Hematopoietic multipotent progenitor cell treated with erythropoietin and hydrocortisone succinate and interleukin-3 and kit ligand, for 8 days (in vitro differentiated cells): Measurements from ENCODE around the gene TEPSIN.
A peak's percentile ranks its signal among the peaks of the same experiment; 100 is the strongest.

ENCODE experiments used
- DNase-seq: peaks from one replicate; pipeline ENCODE4 v3.0.0-alpha.2; 2015

TEPSIN gene

DNA sequence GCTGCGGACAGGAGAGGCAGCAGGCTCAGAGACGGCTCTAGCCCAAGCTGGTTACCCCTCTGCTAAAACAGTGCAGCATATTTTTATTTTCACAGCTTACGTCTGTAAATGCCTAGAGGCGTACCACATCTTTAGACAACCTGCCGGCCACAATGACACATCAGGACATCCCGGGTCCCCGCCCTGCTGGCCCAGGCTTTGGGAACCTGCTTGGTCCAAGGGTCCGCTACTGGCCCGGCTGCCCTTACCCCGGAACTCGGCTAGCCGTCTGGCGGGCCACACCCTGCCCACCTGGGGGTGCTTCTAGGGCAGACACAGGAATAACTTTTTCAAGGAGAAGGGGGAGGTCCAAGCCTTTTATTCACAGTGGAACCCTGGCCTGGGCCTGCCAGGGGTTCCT is 20.4 kb downstream of the TEPSIN start:
- DNase-seq, result no peak

DNA sequence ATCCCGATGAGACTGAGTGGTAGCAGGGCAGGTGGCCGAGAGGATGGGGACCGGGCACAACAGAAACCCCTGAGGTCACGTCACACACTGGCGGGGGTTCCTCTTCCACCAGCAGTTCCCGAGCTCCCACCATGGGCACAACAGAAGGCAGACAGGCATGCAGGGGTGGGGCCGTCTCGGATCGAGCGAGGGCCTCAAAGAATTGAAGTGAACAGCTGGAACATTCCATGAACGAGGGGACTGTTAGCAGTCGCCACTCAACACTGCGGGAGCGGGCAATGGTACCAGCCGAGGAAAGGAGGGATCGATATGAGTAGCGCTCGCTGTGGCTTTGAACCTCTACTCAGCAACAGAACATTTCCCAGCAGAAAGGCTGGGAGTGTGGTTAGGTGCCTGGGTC is 21.4 kb downstream of the TEPSIN start:
- no peak for DNase-seq

DNA sequence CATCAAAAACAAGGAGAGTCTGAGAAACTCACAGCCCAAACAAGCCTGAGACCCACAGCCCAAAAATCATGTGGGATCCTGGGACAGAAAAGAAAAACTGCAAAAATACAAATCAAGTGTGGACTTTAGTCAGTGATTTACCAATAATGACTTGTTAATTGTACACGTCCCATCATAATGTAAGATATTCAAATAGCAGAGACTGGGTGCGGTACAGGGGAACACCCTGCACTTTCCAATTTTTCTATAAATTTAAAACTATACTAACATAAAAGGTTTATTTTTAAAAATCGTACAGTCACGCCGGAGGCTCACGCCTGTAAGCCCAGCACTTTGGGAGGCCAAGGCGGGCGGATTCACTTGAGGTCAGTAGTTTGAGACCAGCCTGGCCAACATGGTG is 24.9 kb downstream of the TEPSIN start:
- no peak for DNase-seq

DNA sequence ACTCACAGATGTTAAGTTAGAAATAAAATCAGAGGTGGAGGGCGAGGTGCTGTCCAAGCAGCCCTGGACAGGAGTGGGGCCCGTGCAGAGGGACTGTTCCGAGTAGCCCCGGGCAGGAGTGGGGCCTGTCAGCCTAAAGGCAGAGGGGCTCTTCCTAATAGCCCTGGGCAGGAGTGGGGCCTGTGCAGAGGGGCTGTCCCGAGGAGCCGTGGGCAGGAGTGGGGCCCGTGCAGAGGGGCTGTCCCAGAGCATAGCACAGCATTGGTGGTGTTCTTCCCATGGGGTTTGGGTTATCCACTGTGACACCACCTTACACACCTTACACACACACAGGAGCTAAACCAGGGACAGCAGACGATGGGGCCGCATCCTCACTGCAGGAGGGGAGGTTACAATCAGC is 26.5 kb downstream of the TEPSIN start:
- DNase-seq, result no peak

DNA sequence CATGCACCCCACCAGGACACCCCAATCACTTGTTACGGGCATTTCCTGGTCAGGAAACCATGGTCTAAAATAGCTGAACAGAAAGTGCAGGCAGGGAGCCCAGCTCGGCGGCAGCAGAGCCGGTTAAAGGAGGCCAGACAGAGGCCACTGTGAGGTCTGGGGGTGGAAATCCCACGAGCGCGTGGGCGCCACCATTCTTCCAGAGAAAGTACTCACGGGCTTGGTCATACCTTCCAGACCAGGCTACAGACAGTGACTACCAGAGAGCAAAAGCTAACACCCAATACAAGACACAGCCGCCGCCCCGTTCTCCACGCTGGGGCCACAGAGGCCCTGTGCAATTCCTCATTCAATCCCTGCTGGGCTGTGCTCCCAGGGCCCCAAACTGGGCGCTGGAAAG is 28.0 kb downstream of the TEPSIN start:
- no peak for DNase-seq

DNA sequence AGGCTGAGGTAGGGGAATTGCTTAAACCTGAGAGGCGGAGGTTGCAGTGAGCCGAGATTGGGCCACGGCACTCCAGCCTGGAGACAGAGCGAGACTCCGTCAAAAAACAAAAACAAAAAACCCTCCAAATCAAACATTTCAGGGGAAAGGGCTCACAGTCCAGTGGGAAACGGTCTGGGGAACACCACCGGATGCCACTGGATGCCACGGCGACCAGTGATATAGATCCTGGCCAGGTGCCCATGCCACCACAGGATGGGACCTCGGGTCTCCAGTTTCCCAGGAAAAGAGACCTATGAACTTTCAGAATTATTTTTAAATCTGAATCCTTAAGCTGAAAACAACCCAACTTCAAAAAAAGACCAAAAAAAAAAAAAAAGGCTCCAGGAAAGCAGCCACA is 28.4 kb downstream of the TEPSIN start:
- DNase-seq, result no peak

DNA sequence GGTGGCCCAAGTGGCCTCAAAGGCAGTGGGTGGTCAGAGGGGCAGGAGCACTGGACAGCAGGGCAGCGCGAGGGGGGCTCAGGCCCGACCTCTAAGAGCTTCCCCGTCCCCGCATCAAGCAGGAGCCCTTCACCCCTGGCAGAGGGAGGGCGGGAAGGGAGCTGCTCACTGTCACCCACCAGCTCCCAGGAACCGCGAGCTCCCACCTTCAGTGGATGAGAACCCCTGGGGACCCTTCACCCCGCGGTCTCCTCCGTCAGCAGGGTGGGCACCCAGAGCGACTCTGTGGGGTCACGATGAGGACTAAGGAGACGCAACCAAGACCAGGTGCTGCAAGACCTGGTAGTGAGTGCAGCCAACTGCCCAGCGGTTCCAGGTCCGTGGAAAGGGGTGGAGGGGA is 29.7 kb downstream of the TEPSIN start:
- DNase-seq, result no peak

DNA sequence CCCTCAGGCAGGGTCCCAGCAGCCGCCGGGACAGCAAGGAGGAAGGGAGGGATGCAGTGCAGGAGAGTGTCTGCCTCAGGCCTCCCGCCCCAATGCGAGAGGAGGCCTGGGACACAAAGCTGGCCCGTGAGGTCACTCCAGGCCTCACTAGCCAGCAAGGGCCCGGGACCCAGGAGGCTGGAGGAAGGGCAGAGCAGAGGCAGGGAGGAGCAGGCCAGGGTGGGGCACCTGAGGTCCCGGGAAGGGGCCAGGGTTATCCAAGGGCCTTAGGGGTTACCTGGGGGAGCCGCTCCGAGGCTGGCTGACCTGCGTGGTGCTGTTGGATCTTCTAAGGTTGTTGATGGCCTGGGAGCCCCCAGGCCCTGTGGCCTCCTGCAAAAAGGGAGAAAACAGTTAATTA is 30.2 kb downstream of the TEPSIN start:
- no peak for DNase-seq

DNA sequence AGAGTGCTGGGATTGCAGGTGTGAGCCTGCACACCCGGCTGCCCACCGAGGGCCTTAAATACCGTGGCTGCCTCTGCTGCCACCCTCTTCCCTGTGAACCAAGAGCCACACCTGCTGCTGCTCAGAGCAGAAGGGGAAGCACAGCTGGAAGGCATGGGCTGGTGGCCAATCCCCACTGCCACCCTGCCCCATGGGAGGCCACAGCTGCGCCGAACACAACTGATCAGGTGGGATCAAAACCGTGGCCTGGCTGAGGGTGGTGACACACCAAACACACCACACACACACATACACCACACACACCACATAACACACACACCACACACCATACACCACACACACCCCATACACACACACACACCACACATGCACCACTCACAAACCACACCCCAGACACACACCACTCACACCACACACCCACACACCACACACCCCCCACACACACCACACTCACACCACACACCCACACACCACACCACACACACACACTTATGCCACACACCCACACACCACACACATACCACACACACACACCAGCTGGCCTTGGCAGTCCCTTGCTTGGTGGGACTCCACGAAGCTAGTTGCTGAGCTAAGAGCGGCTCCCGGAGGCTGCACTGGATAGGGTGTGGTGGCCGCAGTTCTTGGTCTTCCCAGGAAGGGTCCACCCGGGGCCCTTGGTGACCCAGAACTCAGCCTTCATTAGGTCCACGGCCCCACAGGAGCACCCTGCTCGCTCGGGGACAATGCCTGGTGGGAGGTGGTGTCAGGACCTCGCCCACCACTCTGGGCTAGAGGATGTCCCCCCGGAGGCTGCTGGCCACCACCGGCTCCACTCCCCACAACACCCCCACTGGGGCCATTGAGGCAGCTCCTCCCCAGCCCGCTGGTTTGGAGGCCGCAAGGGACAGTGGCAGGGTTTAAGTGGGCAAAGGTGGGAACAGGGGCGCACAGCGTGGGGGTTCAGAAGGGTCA is 31.0 kb downstream of the TEPSIN start:
- DNase-seq, result peak; percentile 35

DNA sequence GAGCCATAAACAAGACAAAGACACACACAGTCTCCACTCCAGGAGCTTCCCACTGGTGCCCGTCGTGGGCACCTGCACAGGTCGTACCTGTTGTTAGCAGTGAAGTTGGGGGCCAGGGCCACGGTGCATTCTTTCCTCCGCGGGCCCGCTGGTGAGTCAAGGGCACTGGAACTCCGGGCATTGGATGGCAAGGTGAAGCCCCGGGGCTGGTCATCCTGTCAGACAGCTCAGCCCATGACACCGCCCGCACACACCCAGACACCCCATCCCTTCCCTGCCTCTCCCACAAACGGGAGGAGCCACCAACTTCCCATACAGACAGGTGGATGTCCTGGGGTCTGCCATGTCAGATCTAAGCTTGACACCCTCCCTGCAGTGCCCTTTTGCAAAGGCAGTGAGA is 32.2 kb downstream of the TEPSIN start:
- DNase-seq, result no peak

DNA sequence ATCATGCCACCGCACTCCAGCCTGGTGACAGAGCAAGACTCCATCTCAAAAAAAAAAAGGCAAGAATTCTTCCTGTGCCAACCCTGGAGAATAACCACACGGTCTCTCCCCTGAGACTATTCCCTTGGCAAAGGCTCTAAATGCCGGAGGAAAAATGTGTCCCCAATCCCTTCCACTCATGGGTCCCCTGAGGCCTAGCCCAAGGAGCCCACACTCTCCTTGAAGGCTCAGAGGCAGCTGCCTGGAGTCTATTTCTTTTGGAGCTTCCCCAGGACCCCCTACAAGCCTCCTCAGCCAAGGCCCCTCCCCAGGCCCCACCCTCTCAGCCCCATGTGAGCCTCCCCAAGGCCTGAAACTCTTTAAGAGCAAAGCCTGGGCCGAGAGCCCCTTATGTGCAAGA is 32.7 kb downstream of the TEPSIN start:
- DNase-seq, result no peak

DNA sequence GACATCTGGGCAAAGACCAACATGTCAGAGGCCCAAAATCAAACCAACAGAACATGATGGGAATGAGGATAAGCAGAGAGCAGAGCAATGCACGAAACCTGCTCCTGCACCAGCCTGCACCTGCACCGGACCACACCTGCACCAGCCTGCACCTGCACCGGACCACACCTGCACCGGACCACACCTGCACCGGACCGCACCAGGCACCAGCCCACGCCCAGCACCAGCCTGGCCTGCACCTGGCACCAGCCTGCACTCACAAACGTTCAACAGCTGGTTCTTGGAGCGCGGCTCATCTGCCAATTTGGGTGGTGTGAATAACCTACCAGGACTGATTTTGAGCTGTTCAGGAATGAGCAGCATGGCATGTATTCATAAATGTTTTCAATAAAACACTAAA is 34.3 kb downstream of the TEPSIN start:
- DNase-seq, result no peak

DNA sequence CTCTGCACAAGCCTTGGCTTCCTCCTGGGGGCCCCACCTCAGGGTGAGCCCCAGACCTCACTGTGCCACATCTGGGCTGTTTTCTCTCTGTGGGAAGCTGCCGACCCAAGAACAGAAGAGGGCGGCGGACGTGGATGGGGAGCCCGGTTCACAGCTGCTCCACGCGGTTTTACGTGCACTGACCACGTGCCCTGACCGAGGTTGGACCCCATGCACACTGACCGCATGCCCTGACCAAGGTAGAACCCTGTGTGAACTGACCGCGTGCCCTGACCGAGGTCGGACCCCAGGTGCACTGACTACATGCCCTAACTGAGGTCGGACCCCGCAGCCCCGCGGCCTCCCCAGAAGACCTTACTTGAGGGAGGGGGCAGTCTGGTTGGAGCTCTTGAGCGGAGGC is 35.7 kb downstream of the TEPSIN start:
- no peak for DNase-seq

DNA sequence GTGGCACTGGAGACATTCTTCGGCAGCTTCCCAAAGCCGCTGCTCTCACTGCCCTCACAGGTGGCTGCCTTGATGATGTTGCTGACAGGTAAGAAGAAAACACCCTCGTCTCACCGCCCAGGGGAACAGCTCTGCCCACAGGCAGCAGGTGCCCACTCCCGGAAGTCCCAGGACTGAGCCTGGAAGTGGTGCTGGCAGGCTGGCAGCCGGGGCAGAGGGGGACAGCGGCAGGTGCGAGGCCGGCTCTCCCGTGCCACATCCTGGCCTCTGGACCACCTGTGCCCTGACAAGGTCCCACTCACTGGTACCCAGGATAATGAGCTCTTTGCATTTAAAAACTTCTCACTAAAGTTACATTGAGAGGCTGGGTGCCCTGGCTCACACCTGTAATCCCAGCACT is 36.5 kb downstream of the TEPSIN start:
- no peak for DNase-seq

DNA sequence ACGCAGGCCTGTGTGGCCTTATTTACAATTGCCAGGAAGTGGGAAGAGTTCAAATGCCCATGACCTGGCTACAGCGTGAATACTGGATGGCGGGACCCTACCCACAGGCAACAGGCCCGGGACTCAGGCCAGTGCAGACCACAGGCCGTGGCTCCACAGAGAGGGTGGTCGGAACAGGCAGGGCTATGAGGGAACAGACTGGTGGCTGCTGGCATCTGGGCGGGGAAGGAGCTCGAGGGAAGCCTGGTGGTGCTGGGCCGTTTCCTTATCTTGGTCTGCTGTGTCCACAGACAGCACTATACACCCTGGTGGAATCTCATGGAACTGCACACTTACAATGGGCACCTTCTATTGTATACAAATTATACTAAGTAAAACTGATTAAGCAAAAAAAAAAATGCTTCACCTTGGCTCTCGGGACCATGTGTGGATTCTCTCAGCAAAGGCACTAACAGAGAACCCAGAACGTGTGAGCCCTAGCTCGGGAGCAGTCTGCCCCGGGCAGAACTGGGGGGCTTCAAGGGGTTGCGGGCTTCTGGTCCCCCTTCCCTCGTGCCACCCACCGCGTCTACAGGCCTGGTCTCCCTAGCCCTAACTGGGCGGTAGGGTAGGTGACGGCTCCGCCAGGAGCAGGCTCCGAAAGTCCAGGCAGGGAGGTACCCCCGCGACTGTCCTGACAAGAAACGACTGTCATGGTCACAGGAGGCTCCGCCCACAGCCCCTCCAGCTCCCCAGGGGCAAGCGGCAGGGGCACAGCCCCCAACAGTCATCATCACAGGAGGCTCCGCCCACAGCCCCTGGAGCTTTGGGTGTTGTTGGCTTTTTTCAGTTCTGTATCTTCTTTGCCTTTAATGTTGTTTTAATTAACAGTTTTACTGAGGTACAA is 37.9 kb downstream of the TEPSIN start:
- DNase-seq, result peak; percentile 92

DNA sequence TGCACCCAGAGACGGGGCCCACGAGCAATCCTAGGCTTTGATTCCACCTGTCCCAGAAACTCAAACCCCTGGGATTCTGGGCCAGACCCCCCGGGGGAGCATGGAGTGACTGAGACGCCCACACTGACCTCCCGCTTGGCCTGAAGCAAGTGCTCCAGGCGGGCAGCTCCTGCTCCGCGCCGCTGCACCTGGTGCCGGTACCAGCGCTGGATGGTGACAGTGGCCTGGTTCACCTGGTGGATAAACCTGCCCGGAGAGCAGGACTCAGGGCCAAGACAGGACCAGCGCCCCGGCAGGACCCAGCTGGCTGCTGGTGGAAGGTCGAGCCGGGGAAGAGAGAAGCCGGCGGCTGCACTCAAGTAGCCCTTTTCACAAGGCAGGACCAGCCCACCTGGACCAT is 38.7 kb downstream of the TEPSIN start:
- no peak for DNase-seq

DNA sequence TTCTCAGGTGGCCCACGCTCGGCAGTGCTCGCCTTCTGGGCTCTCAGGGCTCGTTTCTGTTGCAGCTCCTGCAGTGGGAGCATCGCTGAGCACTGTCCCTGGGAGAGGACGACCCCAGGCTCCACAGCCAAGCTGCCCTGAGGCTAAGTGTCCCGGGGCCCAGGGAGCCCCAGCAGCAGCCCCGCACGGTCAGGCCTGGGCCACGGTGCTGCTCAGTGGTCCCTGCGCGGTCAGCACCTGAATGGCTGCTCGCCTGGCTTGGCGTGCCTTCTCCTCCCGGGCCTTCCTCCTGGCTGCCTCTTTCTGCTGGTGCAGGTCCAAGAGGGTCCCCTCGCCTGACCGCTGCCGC is 39.4 kb downstream of the TEPSIN start:
- no peak for DNase-seq

DNA sequence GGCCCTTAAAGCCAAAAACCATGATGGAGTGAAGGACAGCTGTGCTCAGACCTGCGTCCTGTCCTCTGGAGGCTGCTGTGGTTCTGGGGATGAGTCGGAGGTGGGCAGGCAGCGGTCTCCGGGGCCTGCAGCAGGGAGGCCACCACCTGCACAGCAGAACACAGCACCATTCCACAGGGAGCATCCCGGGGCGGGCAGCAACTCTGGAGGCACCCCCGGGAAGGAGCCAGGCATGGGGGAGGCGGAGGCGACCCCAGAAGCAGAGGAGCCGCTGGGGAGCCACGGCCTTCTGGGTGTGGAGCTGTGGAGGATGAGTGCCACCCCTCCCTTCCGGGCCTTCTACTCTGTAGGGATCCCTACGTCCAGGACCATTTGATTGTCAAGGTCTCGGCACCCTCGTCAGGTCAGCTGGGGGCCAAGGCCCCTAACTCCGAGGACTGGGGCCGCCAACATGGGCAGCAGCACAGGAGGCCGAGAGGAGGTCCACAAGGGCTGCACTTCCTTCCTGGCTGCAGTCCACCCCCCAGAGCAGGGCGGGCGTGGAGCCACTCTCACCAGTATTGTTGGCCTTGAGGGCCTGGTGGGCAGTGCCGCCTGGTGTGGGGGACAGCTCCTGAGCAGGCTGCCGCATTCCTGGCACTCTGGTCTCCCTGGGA is 39.9 kb downstream of the TEPSIN start:
- no peak for DNase-seq

DNA sequence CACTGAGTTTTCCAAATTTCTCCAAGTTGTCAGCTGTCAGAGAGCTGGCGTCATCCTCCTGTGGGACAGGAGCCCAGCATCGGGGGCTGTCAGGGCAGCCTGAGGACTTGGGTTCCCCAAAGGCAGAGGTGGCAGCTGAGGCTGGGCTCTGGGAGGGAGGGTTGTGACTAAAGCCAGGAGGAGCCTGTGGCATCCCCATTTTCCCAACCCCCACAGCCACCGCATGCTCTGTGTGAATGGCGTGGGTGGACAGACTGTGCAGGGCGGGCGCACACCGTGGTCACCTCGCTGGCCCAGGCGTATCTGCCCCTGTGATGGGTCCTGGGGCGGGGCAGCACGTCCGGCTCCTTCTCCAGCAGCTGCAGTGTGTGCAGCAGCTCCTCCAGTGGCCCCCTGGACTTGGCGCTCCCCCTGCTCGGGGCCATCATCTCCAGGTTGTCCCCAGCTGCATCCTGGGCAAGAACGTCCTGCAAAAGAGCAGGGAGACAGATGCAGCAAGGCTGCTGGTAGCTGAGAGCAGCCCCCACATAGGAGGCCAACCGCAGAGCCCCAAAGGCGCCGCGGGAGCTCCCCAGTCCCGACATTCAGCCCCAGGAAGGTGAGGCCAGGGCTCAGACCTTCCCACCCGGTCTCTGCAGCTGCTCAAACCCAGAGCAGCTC is 40.9 kb downstream of the TEPSIN start:
- no peak for DNase-seq

DNA sequence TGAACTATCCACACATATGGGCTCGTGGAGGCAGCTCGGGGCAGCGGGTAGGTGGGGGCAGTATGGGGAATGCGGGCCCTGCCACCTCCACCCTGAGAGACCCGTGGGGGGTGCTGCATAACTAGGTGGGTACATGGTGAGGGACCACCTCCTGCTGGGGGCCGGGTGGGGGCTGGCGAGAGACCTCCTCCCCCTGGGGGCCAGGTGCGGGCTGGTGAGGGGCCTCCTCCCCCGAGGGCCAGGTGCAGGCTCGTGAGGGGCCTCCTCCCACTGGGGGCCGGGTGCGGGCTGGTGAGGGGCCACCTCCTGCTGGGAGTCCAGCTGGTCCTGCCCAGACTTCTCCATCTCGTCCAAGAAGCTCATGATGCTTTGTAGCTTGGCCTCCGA is 41.5 kb downstream of the TEPSIN start:
- no peak for DNase-seq

DNA sequence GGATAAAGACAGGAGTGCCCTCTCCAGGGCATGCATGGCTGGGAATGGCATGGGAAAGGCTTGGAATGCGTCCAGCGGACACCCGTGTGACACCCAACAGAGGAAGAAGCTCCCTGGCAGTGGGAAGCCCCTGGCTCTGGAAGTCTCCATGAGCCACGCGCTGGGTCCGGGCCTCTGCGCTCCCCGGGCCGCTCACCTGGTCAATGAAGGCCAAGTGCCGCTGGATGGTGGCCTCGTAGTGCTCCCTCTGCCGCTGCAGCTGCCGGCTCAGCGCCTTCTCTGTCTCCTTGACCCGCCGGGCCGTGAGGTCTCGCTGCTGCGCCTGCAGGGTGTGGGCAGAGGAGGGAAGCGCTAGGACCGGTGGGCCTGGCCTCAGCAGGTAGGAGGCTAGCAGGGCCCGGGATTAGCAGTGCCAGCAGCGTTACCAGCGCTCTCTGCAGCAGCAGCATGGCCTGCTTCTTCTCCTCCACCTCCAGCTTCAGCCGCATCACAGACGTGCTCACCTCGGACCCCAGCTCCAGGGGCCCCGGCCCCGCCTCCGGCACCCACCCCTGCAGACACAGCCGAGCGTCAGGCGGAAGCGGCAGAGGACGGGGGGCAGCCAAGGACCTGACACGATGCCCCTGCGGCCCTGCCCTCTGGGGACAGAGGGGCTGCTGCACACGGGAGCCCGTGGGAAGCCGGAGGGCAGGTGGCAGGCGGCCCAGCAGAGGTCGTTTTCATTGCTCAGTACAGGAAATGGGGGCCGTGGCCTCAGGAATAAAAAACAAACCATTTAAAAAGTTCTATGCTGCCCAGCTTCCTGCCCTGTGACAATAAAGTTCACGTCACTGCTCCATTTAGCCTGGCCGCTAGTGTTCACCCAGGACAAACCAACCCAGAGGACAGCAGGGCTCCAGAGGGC is 42.1 kb downstream of the TEPSIN start:
- DNase-seq, result no peak

DNA sequence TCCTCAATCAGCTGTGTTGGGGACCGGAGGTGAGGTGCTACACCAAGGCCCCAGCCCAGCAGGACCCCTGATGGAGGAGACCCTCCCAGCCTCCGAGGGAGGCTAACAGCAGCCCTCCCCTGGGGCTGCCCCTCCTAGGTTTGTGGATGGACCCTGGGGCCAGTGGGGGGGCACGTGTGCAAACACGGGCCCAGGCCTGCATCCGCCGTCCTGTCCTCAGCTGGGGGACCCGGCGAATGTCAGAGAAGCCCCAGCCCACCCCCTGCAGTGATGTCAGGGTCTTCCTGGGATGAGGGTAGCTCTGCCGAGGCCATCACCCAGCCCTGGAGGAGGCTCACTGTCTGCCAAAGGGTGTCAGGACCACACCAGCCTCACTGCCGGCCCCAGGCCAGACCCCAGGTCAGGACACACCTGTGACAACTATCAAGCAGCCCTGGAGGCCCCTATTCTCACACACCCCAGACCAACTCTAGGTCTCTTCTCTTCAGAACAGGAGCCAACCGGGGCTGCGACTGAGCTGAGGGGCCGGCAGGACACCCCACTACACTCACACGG is 42.8 kb downstream of the TEPSIN start:
- DNase-seq, result no peak
